NCI-H510A (cell line): ENCODE measurements around the gene ARRB1.

Experiments
- DNase-seq: peaks from one replicate; lab custom pipeline; 2025; lab: John Stamatoyannopoulos, UW

Gene ARRB1

DNA sequence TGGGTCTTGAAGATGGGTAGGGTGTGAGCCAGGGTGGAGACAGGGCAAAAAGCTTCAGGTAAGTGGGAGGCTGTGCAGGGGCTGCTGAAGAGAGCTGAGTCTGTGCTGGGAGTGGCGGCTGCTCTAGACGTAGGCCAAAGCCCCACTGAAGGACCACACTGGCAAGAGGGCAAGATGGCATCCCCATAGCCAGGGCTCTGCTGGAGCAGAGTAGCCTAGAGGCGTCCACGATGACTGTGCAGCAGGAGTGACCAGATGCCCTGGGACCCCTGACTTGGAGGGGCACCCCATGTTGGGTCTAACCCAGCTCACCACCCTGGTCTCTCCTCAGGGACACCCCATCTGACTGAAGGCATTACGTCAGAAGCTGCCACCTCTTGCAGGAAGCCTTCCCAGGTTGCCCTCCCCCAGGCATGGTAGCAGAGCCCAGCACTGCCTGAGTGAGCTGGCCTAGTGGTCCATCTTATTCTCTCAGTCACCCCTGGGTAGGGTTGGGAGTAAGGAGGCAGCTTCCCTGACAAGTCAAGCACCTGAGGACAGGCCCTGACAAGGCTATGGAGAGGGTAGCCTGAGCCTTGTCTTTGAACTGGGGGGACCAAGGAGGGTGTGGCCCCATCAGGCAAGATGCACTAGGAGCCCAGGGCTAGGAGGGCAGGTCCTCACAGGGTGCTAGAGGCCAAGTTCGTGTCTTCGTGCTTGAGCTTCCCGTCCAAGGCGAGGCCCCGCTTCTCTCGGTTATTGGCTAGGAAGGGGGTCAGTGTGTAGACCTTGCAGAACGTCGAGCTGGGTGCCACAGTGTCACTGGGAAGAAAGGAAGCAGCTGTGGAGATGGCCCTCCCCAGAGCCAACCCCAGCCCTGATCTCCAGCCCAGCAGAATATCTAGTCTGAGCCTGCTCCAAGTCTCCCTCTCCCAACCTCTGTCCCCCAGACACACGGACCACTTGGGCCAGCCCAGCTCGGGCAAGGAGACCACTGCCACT lies 77.8 kb downstream of the ARRB1 start:
- no peak for DNase-seq

DNA sequence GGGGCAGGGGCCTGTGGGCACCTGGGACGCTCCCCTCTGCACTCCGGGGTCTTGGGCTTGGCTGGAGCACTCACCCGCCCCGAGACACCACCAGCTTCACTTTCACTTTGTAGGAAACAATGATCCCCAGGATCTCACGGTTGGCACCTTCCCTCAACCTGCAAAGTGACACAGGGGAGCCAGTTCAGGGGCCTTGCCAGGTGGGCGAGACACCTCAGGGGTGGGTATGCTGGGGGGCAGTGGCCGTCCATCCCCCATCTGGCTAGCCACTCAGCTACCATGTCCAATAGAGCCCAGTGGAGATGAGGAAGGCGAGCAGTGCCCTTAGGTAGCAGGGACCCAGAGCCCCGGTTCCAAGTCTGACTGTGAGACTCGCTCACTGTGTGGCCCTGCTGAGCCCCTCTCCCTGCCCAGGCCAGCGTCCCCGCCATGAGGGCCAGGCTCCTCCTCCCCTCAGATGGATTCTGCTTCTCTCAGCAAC lies 78.6 kb downstream of the ARRB1 start:
- DNase-seq, result no peak

DNA sequence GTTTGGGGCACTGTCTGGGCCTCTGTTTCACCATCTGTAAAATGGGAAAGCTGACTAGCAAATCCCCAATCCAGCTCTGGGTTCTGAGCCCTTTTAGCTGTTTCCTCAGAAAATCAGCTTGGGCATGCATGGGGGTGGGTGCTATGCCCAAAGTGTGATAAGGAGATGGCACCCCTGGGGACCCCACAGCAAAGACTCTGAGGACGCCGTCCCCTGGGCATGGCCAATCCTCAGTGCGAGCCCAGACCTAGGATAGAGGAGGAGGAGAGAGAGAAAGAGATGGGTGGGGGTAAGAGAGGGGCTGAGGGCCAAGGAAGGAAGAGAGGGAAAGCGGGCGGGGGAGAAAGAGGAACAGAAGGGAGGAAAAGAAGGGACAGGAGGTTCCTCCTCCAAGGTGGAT lies 79.1 kb downstream of the ARRB1 start:
- no peak for DNase-seq

DNA sequence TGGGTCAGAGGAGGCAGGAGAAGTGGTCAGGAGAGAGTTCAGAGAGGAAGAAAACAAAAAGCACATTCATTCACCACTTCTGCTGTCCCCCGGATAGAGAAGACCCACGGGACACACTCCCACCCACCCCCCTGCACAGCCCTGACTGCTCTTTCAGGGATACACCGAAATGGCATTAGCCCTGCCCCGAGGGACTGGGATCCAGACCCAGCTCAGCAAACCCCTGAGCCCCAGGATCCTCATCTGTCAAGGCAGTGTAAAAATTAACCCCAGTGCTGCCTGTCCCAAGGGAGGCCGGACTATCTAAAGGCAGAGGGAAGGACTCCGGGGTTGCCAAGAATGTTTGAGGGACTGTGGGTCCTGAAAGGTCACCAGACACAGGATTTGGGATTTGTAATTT lies 79.7 kb downstream of the ARRB1 start:
- DNase-seq, result no peak

DNA sequence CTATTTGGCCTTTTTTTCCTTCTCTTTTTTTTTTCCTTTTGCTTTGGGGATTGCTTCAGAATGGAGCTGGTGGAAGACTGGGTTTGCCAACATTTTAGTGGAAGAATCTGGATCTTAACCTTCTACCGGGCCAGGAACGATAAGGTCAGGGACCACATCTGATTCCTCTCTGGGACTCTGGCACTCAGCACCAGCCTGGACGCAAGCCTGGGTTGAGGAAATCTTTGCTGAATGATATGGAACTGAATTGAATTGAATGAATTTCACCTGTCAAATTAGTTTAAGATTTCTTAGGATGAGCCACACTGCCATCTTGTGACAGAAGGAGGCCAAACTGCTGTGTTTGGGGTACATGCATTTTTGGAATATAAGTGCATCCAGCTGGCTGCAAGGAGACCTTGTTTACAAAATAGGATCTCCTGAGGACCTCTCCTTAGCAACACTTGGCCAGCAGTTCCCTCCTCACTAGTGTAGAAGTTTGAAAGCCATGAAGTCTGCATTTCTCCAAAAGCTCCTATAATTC lies 80.5 kb downstream of the ARRB1 start:
- no peak for DNase-seq

DNA sequence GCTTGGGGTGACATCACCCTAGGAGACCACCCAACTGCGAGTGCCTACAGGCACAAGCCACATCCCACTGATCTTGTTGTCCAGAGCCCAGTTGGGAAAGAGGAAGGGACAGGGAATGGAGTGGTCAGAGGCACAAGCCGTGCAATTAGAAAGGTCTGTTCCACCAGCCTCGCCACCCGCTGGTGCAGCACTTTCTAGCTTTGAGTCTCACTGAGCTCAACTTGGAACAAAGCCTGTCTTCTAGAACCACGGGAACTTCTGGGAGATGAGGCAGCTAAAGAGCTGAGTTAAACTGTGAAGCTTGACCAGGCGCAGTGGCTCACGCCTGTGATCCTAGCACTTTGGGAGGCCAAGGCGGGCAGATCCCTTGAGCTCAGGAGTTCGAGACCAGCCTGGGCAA lies 81.6 kb downstream of the ARRB1 start:
- no peak for DNase-seq

DNA sequence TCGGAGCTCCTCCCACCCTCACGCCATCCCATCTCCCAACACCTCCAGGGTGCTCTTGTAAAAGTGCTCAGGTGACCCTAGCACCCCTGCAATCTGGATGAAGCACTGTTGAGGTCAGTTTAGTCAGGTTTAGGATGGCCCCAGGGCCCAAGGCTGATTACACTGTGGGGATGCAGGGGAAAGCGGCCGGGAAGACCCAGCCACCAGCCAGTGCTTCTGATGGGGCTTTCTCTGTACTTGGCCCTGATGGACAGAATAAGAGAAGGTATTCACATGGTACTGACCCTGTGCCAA lies 82.1 kb downstream of the ARRB1 start:
- DNase-seq, result no peak

DNA sequence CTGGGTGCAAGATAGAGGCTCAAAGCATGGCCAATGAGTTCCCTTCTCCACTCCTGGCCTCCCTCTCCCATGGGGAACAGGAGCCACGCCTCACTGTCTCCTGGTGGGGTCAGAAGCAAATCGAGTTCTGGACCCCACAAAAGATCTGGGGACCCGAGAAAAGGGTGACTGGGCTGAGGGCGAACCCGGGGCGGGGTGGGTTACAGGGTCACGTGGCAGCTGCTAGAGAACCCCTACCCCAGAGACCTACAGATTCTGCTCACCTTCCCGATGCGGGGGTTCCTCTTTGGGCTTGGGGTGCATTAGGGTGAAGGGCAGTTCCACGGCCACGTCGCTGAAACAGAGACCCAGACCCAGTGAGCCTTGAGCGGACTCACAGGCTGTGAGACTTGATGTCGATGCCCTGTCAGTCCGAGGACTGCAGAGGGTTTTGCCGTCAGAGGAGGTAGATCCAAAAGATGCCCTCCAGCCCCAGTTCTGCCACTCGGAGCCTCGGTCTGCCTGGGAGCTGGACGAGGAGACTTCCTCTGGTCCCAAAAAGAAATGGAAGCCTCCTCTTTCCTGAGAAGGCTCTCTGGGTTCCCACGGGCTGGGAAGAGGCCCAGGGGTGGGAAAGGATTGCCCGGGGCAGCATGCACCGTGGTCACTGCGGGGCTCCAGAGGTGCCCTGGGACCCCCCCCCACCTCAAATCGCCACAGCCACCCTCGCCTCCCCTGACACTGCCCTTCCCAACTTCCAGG lies 82.7 kb downstream of the ARRB1 start:
- no peak for DNase-seq

DNA sequence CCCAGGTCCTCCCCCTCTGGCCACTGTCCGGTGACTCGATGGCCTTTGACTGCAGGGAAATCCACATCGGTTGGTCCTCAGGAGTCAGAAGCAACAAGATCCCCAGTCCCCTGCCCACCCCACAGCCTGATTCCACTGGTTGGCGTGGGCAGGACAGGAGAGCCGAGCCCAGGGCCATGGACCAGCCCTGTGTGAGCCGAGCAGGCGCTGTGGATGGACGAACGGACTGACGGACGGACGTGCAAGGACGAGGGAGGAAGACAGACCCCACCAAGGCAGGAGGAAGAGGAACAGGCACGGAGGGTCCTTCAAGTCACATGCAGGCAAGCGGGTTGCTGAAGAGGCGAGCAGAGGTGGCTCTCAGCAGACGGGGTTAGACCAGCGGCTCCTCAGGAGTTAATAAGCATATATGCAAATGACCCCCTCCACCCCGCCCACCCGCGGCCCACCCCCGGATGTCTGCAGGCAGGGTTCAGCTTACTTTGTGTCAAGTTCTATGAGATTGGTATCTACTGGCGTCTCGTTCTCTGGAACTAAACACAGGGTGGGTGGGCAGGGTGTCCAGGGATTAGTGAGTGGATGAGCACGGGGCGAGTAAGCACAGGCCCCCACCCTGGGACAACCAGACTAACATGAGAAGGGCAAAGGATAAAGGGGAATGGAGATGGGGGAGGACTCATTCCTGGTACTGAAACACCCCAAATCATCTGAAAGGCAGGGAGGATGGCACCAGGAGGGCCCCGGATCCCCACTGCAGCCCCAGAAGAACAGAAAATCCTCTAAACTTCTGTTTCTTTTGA lies 84.1 kb downstream of the ARRB1 start:
- DNase-seq, result no peak

DNA sequence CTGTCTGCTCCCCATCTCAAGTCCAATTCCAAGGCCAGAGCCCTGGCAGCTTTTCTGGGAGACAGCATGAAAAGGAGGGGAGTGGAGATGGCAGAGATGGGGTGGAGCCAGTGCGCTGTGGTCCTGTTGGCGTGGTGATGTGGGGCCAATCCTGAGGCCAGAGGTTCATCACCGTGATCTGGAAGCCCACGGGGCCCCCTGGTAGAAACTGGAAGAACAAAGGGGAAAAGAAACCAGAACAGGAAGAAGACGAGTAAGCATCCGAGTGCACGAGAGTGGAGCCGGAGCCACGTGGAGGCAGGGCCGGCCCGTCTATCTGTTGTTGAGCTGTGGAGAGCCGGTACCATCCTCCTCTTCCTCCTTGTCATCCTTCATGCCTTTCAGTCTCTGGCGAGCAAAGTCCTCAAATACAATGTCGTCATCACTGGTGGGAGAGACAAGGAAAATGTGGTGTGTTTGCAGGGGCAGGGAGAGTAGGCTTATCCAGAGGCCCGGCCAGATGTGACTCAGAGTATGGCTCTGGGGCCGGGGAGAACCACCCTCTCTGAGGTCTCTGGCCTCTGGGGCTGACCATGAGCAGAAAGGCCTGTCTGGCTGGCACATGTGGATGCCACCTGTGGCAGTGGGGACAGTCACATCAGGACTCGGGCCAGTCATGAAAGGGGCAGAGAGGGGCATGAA lies 85.5 kb downstream of the ARRB1 start:
- DNase-seq, result no peak

DNA sequence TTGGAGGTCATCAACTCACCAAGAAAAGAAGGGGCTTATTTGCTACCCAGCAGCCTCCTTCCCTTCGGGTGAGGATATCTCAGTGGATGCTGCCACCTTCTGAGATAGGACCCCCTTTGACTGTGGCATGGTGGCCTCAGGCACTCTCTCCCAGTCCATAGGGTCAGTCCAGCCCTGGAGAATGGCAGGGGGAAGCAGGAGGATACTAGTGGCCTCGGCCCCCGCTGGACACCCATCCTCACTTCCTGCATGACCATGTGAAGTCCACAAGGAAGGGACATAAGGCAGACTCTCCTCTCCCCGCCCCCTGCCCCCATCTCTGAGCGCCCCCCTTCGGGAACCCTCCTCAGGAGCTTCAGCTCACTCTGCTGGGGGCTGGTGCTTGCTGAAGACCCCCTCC lies 86.5 kb downstream of the ARRB1 start:
- no peak for DNase-seq

DNA sequence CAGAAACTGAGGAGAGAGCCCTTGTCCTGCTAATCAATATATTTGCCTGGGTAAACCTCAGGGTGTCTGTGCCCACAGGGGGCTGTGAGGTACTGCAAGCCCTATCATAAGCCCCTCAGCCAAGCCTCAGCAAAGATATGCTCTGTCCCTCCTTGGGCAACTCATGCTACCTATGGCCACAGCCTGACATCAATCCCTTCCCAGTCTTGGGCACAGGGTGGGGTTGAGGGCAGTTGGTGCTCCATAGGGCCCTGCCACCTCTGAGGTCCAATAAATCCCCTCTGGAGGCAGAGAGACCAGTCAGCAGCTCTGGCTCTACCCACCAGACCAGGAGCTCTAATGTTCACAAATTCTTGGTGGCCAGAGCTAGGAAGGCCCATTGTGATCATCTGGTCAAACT lies 87.1 kb downstream of the ARRB1 start:
- DNase-seq, result no peak

DNA sequence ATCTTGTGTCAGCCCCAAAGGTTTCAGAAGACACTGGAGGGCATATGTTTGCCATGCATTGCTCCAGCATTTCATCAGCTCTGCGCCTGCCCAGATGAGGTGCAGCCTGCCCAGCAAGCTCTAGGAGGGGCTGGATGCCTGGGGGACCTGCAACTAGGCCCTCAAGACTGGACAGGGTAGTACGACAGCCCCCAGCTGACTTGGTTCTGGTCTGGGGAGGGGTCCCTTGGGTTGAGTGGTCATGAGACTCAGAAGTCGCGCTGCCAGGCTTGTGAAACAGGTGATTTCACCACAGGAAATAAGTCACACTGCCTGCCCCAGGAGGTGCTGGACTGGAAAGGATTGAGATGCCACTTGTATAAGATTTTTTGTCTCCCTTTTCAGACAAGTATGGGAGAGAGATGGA lies 87.5 kb downstream of the ARRB1 start:
- DNase-seq, result no peak

DNA sequence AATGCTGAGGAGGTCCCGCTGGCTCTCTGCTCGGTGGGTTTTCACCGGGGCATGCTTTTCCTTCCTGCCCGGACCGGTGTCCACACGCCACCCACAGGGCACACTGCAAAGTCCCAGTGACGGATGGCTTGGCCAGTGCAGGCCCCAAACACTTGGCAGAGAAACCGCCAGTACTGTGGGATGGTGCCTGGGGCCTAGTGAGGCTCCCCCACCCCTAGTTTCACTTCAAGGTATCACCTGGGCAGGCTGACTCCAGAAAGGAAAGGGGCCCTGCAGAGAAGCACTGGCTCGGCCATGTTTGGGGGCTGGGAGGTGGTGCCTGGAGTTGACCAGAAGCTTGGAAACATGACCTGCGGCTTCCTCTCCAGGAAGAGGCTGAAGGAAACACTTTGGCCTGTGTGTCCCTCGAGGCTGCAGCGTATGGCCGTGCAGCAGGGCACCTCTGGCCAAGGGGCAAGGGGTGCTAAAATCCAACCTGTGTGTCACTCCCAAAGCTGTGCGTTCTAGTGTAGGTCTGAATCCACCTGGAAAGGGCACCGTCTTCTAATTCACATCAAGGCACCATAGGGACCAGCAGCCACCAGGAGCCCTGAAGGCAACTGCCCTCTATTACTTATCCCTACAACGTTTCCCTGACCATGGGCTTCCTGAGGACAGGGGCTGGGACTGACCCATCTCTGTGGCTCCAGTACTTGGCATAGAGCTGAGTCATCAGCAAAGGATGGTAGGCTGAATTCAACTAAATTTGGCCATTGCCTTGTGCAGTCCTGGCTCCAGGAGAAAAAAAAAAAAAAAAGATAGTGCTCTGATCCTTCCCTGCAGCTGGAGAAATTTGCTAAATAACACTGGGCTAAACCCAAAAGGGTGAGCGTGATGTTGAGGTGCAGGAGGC lies 88.3 kb downstream of the ARRB1 start:
- no peak for DNase-seq

DNA sequence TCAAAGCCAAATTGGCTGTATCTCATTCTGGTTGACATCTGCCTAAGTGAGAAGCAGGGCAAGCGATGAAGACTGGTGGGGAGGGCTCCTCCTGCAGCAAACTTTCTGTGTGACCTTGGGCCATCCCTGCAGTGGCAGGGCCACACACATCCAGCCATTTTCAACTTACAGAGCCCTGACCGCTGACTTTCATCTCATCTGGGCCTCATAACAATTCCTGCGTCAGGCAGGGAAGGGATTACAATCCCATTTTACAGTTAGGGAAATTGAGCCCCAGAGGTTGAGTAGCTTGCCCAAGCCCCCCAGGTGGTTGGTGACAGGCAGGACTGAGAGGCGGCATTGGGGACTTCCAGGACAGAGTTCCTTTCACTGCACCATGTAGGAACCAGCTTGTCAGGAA lies 89.0 kb downstream of the ARRB1 start:
- no peak for DNase-seq

DNA sequence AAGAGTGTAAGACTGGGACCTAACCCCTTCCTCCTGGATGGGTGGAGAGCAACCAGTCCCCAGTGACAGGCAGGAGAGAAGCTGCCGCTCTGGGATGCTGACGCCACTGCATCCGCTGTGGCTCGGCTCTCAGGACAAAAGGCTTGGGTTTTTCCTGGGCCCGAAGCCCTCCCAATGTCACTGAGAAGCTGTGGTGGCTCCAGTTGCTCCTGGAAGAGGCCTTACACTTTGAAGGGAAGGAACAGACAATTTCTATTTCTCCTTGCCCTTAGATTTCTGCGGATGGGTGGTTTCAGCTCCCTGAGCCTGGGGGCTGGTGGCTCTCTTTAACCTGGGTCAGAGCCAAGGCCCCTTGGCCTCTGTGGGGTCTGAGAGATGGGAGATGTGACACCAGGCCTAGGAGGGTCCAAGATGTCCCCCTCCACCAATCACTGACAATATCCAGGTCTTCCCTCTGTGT lies 89.5 kb downstream of the ARRB1 start:
- DNase-seq, result no peak

DNA sequence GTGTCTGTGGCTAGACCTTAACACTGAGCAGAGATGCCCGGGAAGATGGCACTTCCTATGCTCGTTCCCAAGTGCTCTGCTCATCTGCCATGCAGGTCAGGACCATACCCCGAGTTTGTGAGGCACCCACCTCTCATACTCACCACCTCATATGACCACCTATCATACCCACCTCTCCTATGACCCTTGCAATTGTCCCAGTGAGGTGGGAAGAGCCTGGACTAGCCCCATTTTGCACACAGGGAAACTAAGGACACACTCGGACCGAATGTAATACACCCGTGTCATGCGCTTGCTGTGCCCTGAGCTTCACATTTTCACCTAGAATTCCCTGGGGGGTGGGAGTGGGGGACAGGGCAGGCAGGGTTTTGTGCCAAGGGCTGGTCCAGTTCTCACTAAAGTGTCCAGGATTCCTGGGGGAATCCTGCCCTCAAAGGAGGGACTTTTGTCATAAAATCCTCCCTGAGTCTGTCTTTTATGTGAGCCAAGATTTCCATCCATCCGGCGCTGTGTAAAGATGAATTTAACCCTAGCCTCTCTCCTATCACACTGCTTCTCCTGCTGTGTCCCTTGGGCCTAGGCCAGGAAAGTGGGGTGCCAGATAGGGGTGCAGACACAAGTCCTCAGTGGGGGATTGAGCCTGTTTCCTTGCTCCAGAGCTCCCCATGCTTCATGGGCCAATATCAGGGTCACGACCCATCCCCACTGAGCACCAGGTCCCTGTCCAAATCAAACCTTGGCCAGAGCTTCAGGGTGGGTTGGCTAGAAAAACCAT lies 90.9 kb downstream of the ARRB1 start:
- DNase-seq, result no peak

DNA sequence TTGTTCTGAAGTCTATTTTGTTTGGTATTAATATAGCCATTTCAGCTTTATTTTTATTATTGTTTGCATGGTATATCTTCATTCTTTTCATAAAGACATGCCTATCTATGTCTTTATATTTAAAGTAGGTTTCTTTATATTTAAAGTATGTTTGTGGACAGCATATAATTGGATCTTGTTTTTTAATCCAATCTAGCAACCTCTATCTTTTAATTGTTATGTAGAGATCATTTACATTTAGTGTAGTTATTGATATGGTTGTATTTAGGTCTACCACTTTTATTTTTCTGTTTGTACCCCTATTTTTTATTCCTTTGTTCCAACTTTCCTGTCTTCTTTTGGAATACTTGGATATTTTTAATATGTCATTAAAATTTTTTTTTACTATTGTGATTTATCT lies 97.1 kb downstream of the ARRB1 start:
- DNase-seq, result no peak

DNA sequence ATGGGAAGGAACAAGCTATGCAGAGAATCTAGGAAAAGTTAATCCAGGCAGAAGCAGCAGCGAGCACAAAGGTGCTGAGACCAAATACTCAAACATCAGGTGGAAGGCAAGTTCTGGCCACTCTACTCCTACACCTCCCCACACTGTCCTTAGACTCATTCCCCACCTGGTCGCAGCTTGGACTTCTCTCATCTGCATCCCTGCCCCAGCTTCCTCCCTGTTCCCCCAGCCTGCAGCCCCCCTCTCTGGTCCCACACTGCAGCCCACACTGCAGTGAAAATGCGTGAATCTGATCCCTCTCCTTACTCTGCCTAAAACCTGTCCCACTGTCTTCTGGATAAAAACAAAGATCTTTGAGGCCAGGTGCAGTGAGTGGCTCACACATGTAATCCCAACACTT lies 101.8 kb downstream of the ARRB1 start:
- DNase-seq, result no peak

DNA sequence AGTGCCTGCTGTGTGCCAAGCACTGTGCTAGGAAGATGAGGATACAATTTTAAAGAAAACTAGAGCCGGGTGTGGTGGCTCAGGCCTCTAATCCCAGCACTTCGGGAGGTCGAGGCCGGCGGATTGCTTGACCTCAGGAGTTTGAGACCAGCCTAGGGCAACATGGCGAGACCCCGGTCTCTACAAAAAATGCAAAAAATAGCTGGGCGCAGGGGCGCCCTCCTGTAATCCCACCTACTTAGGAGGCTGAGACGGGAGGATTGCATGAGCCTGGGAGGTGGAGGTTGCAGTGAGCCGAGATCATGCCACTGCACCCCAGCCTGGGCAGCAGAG lies 102.6 kb downstream of the ARRB1 start:
- no peak for DNase-seq
